GM12891 (cell line): ENCODE measurements around the gene SMCO1.
"Not testable (repeated sequence)": the region's sequence is repeated elsewhere in the genome, so short reads cannot be mapped to it uniquely, and the experiment has no call there.

Experiments
- DNase-seq: peaks from one replicate; pipeline ENCODE4 v3.0.0; 2011; ENCODE audit warnings: low spot score; ENCODE audit not compliant: insufficient read length
- FAIRE-seq: peaks from 2 replicates; lab custom pipeline; 2011; peaks lifted over from hg19 to GRCh38; lab: Jason Lieb, UNC
- PAX5 ChIP-seq: IDR thresholded peaks from 2 replicates; pipeline ENCODE4 v1.6.1; 2011; ENCODE audit warnings: low read length, moderate library complexity, mild to moderate bottlenecking; ENCODE audit not compliant: insufficient read depth, severe bottlenecking
- POLR2A ChIP-seq: IDR thresholded peaks from 2 replicates; pipeline ENCODE4 v1.6.1; 2011; ENCODE audit warnings: low read depth, low read length, control low read depth
- POLR2AphosphoS5 ChIP-seq: IDR thresholded peaks from 2 replicates; pipeline ENCODE4 v1.6.1; 2011; ENCODE audit warnings: low read depth, low read length, control low read depth
- POU2F2 ChIP-seq: IDR thresholded peaks from 2 replicates; pipeline ENCODE4 v1.6.1; 2011; ENCODE audit warnings: low read depth, mild to moderate bottlenecking, control low read depth, low read length, moderate library complexity
- SPI1 ChIP-seq: IDR thresholded peaks from 2 replicates; pipeline ENCODE4 v1.6.1; 2011; ENCODE audit warnings: low read depth, low read length, control low read depth
- TAF1 ChIP-seq: IDR thresholded peaks from 2 replicates; pipeline ENCODE4 v1.6.1; 2011; ENCODE audit warnings: low read depth, low read length, control low read depth

SMCO1 gene

DNA sequence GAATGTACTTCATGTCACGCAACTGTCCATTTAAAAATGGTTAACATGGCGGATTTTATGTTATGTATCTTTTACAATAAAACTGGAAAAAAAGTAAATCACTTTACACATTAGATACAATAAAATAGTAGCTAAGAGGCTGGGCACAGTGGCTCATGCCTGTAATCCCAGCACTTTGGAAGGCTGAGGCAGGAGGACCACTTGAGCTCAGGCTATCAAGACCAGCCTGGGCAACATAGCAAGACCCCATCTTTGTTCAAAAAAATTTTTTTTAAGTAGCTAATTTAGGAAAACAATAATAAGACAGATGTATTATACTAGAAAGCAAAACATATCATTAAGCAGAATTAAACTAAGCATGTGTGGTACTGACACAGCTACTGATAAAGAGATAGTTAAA, 23.1 kb downstream of the SMCO1 start:
- no peak for DNase-seq
- TF ChIP-seq PAX5 (no peak), POU2F2 (no peak), TAF1 (no peak)
- FAIRE-seq: no peak

DNA sequence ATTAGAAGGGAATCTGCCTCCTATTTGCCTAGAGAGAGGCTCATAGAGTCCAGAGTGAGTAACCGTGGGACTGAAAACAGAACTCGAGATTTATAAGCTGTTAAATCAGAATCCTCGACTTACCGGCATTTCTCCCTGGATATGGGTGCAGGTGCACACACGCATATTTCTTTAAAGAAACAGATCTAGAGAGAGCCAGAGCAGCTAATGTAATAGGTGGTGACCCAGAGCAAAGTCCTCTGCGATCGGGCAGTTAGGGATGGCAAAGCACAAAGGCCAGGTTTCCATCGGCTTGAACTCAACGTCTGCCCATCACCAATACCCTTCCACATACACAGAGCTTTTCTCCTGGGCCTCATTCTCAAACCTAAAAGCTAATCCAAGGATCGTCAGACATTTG, 25.4 kb downstream of the SMCO1 start:
- DNase-seq (no peak), FAIRE-seq (no peak)
- TF ChIP-seq POLR2A: no peak
- TF ChIP-seq POU2F2: no peak
- TF ChIP-seq TAF1: no peak
- TF ChIP-seq SPI1: no peak
- no peak for TF ChIP-seq POLR2AphosphoS5
- TF ChIP-seq PAX5: no peak

DNA sequence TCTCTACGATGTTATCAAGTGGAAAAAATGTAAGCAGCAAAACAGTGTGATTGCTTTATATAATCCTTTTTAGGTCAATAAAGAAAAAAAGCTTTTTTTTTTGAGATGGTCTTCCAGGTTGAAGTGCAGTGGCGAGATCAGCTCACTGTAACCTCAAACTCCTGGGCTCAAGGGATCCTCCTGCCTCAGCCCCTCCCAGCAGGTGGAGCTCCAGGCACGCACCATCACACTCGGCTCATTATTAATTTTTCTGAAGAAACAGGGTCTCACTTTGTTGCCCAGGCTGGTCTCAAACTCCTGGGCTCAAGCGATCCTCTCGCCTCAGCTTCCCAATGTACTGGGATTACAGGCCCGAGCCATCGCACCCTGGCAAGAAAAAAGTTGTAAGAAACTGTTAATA, 28.9 kb downstream of the SMCO1 start:
- DNase-seq: no peak
- no peak for FAIRE-seq
- TF ChIP-seq SPI1 (no peak), POU2F2 (no peak), POLR2AphosphoS5 (no peak), PAX5 (no peak), POLR2A (no peak), TAF1 (no peak)

DNA sequence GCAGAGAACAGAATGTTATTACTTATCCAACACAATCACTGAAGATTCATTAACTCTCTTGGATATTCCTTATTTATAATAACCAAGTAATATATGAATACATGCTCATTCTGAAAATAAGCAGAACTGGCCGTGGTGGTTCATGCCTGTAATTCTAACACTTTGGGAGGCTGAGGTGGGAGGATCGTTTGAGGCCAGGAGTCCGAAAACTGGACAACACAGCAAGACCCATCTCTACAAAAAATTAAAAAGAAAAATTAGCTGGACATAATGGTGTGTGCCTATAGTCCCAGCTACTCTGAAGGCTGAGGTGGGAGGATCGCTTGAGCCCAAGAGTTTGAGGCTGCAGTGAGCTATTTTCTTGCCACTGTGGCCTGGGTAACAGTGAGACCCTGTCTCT, 37.5 kb downstream of the SMCO1 start:
- no peak for TF ChIP-seq PAX5
- no peak for TF ChIP-seq TAF1
- no peak for TF ChIP-seq POU2F2
- peak; percentile 7; the same call in 1 of the 2 replicates for TF ChIP-seq POLR2AphosphoS5
- no peak for TF ChIP-seq SPI1
- TF ChIP-seq POLR2A: no peak
- FAIRE-seq (no peak), DNase-seq (no peak)

DNA sequence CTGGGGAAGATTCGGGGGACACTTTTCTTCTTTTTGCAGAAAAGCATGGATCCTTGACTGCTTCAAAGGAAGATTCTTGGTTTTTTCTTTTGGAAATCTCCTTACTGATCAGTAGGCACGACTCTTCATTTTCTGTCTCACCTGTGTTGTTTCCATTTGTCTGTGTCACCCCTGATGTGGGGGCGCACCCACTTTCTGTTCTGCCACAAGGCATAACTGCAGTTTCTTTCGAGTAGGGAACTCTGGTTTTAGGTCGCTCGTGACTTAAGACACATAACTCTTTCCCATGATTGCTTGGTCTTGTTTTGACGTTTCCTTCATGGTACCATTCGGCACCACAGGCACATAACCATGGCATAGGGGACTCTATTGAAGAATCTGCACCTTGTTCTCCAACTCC, 42.9 kb downstream of the SMCO1 start:
- TF ChIP-seq PAX5 (no peak), SPI1 (no peak), POLR2A (no peak), POU2F2 (no peak), TAF1 (no peak), POLR2AphosphoS5 (no peak)
- no peak for FAIRE-seq
- no peak for DNase-seq

DNA sequence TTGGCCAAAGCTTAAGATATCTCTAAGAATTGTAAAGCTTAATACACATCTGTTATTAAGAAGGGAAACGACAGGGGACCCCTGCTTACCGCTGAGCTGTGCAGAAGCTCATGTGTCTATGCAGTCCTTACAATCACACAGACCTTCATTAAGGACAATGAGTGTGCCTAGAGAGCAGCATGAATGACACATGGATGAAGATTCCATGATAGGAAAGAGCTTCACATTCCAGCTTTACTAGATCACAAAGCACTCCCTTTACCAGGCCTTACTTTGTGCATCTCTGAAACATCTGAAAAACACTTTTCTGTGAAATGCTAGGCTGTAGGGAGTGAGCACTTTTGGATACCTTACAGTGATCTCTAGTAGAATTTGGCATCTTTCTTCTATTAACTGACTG, 43.6 kb downstream of the SMCO1 start:
- TF ChIP-seq PAX5: no peak
- TF ChIP-seq SPI1: no peak
- TF ChIP-seq POLR2A: no peak
- TF ChIP-seq TAF1: no peak
- TF ChIP-seq POLR2AphosphoS5: no peak
- no peak for TF ChIP-seq POU2F2
- no peak for FAIRE-seq

DNA sequence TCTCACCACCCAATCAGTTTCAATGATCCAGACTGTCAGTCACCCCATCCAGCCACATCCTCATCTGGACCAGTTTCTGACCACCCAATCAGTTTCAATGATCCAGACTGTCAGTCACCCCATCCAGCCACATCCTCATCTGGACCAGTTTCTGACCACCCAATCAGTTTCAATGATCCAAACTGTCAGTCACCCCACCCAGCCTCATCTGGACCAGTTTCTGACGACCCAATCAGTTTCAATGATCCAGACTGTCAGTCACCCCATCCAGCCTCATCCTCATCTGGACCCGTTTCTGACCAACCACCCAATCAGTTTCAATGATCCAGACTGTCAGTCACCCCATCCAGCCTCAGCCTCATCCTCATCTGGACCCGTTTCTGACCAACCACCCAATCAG, 45.0 kb downstream of the SMCO1 start:
- DNase-seq: not testable (repeated sequence)
- peak; percentile 65 for FAIRE-seq

More for the DNA sequence above, 43.6 kb downstream of the SMCO1 start:
- DNase-seq: no peak

DNA sequence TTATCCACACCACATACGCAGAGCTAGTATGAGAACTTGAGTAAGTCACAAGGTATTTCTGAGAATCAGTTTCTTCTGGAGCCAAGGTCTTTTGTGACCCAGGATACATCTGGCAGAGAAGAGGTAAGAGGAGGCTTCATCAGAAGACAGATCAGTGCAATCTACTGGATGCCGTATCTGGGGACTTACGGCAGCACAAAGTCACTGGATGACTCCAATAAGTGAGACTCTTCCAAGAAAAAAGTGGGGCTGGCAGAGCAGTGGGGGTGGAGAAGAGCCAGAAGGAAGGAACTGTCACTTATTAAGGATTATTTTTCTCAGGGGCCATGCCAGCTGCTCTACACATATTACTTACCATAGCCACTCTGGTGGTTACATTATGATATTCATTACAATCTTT, 51.3 kb downstream of the SMCO1 start:
- TF ChIP-seq SPI1 (no peak), POLR2A (no peak), POLR2AphosphoS5 (no peak), POU2F2 (no peak), PAX5 (no peak), TAF1 (no peak)
- no peak for DNase-seq
- FAIRE-seq: no peak

DNA sequence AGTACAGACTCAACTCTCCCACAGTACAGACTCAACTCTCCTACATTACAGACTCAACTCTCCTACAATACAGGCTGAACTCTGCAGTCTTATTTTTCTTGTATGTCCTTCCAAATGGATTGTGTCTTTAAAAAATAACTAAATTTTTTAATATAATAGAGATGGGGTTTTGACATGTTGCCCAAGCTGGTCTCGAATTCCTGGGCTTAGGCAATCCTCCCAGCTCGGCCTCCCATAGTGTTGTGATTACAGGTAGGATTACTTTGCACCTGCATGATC, 51.7 kb downstream of the SMCO1 start:
- FAIRE-seq (no peak), DNase-seq (no peak)
- TF ChIP-seq PAX5 (no peak), POU2F2 (no peak), POLR2A (no peak), SPI1 (no peak), TAF1 (no peak), POLR2AphosphoS5 (no peak)

DNA sequence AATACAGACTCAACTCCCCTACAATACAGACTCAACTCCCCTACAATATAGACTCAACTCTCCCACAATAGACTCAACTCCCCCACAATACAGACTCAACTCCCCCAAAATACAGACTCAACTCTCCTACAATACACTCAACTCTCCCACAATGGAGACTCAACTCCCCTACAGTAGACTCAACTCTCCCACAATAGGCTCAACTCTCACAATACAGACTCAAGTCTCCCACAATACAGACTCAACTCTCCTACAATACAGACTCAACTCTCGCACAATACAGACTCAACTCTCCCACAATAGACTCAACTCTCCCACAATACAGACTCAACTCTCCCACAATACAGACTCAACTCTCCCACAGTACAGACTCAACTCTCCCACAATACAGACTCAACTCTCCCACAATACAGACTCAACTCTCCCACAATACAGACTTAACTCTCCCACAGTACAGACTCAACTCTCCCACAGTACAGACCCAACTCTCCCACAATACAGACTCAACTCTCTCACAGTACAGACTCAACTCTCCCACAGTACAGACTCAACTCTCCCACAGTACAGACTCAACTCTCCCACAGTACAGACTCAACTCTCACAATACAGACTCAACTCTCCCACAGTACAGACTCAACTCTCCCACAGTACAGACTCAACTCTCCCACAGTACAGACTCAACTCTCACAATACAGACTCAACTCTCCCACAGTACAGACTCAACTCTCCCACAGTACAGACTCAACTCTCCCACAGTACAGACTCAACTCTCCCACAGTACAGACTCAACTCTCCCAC, 52.3 kb downstream of the SMCO1 start:
- peak; percentile 91 for FAIRE-seq

DNA sequence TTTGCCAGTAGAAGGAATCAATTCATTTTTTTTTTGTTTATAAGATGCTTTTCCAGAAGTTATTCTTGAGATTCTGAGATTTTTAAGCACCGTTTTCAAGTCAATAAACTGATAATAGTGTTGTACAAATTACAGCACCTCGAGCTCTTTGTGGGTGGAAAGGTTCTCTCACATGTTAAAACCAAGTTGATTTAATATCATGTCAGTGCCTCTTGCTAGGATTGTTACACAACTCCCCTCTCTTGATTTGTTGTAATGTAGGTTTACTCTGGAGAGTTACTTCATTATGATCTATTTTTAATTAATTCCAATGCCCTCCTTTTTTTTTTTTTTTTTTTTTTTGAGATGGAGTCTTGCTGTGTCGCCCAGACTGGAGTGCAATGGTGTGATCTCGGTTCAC, 57.1 kb downstream of the SMCO1 start:
- FAIRE-seq: no peak
- no peak for DNase-seq
- no peak for TF ChIP-seq PAX5
- TF ChIP-seq POU2F2: no peak
- no peak for TF ChIP-seq POLR2A
- TF ChIP-seq TAF1: no peak

More for the DNA sequence above, 52.3 kb downstream of the SMCO1 start:
- DNase-seq: not testable (repeated sequence)
